Naive thymus-derived CD4-positive, alpha-beta T cell (primary cell): ENCODE data around the gene SPAG16. TPM values are rescaled to one million over a fixed set of nuclear protein-coding genes. Genes with fewer than 3 reads are reported as not detected.
"Not testable (repeated sequence)": the region's sequence is repeated elsewhere in the genome, so short reads cannot be mapped to it uniquely, and the experiment has no call there.

Source experiments
- ATAC-seq: fragments of 150-1000 bp; cut with Tn5 transposase; 2 replicates; pipeline ENCODE4 v1.10.0; 2021; ENCODE audit warnings: mild to moderate bottlenecking, moderate library complexity
- CTCF ChIA-PET: fragments of 350-600 bp; sonication (Branson Sonifier 250); formaldehyde crosslinking; loops from one replicate; lab custom pipeline; 2021; ENCODE audit warnings: antibody characterized with exemption; lab: Charles Lee
- POLR2A ChIA-PET: fragments of 350-600 bp; sonication (Branson Sonifier 250); formaldehyde crosslinking; loops from one replicate; lab custom pipeline; 2021; ENCODE audit warnings: antibody characterized with exemption, inconsistent platforms; lab: Charles Lee
- DNase-seq, 9 donors: peaks; one replicate each; pipeline versions ENCODE4 v3.0.0 to v3.0.0-alpha.2; 2020 to 2022; ENCODE audit warnings: mixed read lengths in 1 of 9
- H3K27ac ChIP-seq: one replicate; pipeline ENCODE4 v1.7.0; 2013; ENCODE audit warnings: mild to moderate bottlenecking, low read depth, low read length, moderate library complexity
- H3K27me3 ChIP-seq, 2 donors: one replicate each; pipeline ENCODE4 v1.7.0; 2013; ENCODE audit warnings: low read length in 2 of 2, mild to moderate bottlenecking in 2 of 2, moderate library complexity in 2 of 2; ENCODE audit not compliant: control insufficient read depth in 2 of 2, insufficient read depth in 2 of 2
- H3K36me3 ChIP-seq, 3 experiments: 1 replicate in 2 of 3; 2 replicates in 1 of 3; pipeline ENCODE4 v1.7.0; 2013; ENCODE audit warnings: low read length in 3 of 3, mild to moderate bottlenecking in 3 of 3, moderate library complexity in 1 of 3; ENCODE audit not compliant: insufficient read depth in 3 of 3, control insufficient read depth in 2 of 3
- H3K4me1 ChIP-seq, 2 donors: one replicate each; pipeline ENCODE4 v1.7.0; 2013; ENCODE audit warnings: low read length in 2 of 2, mild to moderate bottlenecking in 2 of 2, moderate library complexity in 1 of 2; ENCODE audit not compliant: control insufficient read depth in 2 of 2, insufficient read depth in 2 of 2
- H3K4me3 ChIP-seq: 2 replicates; pipeline ENCODE4 v1.7.0; 2013; ENCODE audit warnings: mild to moderate bottlenecking, low read length
- H3K9me3 ChIP-seq, 3 experiments: 1 replicate in 2 of 3; 2 replicates in 1 of 3; pipeline ENCODE4 v1.7.0; 2013; ENCODE audit warnings: low read length in 3 of 3; ENCODE audit not compliant: control insufficient read depth in 2 of 3
- H3K27ac Mint-ChIP-seq, 9 donors: one replicate each; pipeline ENCODE4 v1.8.0; 2020 to 2022; ENCODE audit warnings: mixed read lengths in 9 of 9, mild to moderate bottlenecking in 8 of 9, moderate library complexity in 5 of 9, inconsistent platforms in 2 of 9
- H3K27me3 Mint-ChIP-seq, 5 donors: one replicate each; pipeline ENCODE4 v1.8.0; 2021 to 2022; ENCODE audit warnings: mixed read lengths in 5 of 5, mild to moderate bottlenecking in 1 of 5
- H3K36me3 Mint-ChIP-seq, 5 donors: one replicate each; pipeline ENCODE4 v1.8.0; 2020 to 2022; ENCODE audit warnings: mixed read lengths in 5 of 5, mild to moderate bottlenecking in 3 of 5, inconsistent platforms in 1 of 5
- H3K4me1 Mint-ChIP-seq, 7 donors: one replicate each; pipeline ENCODE4 v1.8.0; 2020 to 2022; ENCODE audit warnings: mixed read lengths in 7 of 7, mild to moderate bottlenecking in 3 of 7, inconsistent platforms in 1 of 7
- H3K4me3 Mint-ChIP-seq, 10 donors: one replicate each; pipeline ENCODE4 v1.8.0; 2020 to 2022; ENCODE audit warnings: mild to moderate bottlenecking in 10 of 10, mixed read lengths in 10 of 10, moderate library complexity in 6 of 10, inconsistent platforms in 2 of 10
- H3K9me3 Mint-ChIP-seq, 11 donors: one replicate each; pipeline ENCODE4 v1.8.0; 2020 to 2022; ENCODE audit warnings: mixed read lengths in 11 of 11, mild to moderate bottlenecking in 4 of 11, inconsistent platforms in 1 of 11, moderate library complexity in 1 of 11
- intact Hi-C, 2 donors: fragments of 100-400 bp; cut with micrococcal nuclease; formaldehyde crosslinking; loops; one replicate each; pipeline ENCODE4 v1.15.1; 2023
- polyA plus RNA-seq, 2 donors: library from polyadenylated mRNA; unstranded; fragments of 300-500 nt; fragmentation: Illumina TruSeq; gene quantifications; one replicate each; pipeline ENCODE4 v1.2.3, GENCODE V29; 2021
- total RNA-seq, 6 experiments: library from RNA in 5 of 6; stranded (reverse) in 5 of 6; gene quantifications; 1 replicate in 5 of 6; 2 replicates in 1 of 6; pipeline ENCODE4 v1.2.3 and lab custom pipeline; 2021 to 2026

The SPAG16 gene
- total and polyA plus RNA-seq, 7 experiments from 2014 or later: 4.7 to 20.2 (median 7.4) TPM

DNA sequence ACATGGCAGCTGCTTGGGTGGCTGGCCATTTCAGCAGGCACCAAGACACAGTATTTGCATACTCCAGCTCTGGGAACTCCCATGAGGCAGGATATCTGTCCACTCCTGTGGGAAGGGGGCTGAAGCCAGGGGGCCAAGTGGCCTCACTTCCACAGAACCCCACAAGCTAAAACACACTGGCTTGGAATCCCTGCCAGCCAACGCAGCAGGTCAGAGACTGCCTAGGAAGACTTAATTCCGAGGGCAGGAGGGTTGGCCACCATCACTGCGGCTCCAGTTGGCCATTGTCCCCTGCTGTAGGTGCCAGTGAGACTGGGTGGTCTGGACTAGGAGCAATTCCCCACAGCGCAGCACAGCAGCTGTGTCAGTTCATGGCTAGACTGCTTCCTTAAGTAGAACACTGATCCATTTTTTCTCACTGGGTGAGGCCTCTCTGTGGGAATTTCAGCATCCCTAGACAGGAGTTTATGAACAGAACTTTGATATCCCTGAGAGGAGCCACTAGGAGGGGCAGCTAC lies 52.0 kb downstream of the SPAG16 start:
- H3K27ac ChIP-seq: no peak overlapping the region
- Mint-ChIP-seq H3K27me3 (no peaks in the 10 kb centered on the region), H3K27ac (no peak overlapping the region), H3K4me1 (no peaks in the 10 kb centered on the region), H3K4me3 (no peak overlapping the region), H3K9me3 (peaks cover 9 to 76% (median 41%) of the 10 kb centered on the region in 11 donors), H3K36me3 (peaks cover 0 to 12% (median under 1%) of the 10 kb centered on the region in 5 donors)
- POLR2A ChIA-PET: no interaction called here
- H3K4me3 ChIP-seq: no peak overlapping the region
- DNase-seq: no peak
- intact Hi-C loops: no loop called here
- H3K9me3 ChIP-seq: peaks cover 0 to 48% (median 0%) of the 10 kb centered on the region in 3 experiments
- no peaks in the 10 kb centered on the region for H3K36me3 ChIP-seq
- CTCF ChIA-PET: no interaction called here
- H3K4me1 ChIP-seq: no peaks in the 10 kb centered on the region
- H3K27me3 ChIP-seq: no peaks in the 10 kb centered on the region
- no peak for ATAC-seq

DNA sequence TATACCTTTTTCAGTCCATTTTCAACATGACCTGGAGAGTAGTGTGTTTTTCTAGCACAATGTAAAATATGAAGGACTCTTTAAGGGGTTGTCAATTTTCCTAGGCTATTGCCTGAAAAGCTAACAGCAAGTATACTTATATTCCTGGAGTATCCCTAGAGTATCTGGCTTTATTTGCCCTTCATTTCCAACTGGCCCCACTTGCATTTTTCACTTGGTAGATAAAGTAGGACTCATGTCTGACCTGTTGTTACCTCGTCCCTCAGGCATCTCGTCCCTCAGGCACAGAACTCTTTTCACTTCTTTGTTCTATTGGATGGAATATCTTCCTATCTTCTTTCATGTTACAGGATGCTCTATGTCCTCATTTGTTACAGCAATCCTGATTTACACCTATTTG lies 69.2 kb downstream of the SPAG16 start:
- DNase-seq (no peak), ATAC-seq (no peak)
- Mint-ChIP-seq H3K4me1 (no peaks in the 10 kb centered on the region), H3K36me3 (peaks cover 0 to 6% (median 0%) of the 10 kb centered on the region in 5 donors), H3K27ac (no peak overlapping the region), H3K4me3 (no peak overlapping the region), H3K9me3 (peaks cover 0 to 25% (median 9%) of the 10 kb centered on the region in 11 donors), H3K27me3 (no peaks in the 10 kb centered on the region)
- ChIA-PET CTCF (no interaction called here), POLR2A (no interaction called here)
- H3K4me3 ChIP-seq: no peak overlapping the region
- H3K9me3 ChIP-seq: no peaks in the 10 kb centered on the region
- intact Hi-C loops: no loop called here
- no peaks in the 10 kb centered on the region for H3K27me3 ChIP-seq
- H3K27ac ChIP-seq: no peak overlapping the region
- no peaks in the 10 kb centered on the region for H3K36me3 ChIP-seq
- no peaks in the 10 kb centered on the region for H3K4me1 ChIP-seq

DNA sequence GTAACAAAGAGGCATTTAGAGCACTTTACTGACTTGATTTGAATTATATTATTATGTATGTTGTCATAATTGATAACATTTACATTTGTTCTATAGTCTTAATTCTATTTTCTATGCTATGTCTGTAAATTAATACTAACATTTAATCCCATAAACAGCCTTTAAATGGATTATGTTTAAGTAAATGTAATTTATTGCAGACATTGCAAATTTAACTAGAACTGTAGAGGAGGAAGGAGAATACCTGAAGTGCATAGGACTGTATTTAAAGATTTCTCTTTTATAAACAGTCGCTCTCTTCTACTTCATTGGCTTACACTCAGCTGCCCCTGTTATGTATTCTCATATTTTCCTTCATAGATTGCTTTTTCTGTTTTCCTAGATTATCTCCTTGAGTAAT lies 92.4 kb downstream of the SPAG16 start:
- Histone ChIP-seq H3K27me3 (no peaks in the 10 kb centered on the region), H3K4me1 (no peaks in the 10 kb centered on the region), H3K36me3 (no peaks in the 10 kb centered on the region), H3K27ac (no peak overlapping the region), H3K4me3 (no peak overlapping the region), H3K9me3 (no peaks in the 10 kb centered on the region)
- Mint-ChIP-seq H3K9me3 (peaks cover 0 to 4% (median 0%) of the 10 kb centered on the region in 11 donors), H3K27me3 (no peaks in the 10 kb centered on the region), H3K27ac (no peak overlapping the region), H3K4me1 (no peaks in the 10 kb centered on the region), H3K4me3 (no peak overlapping the region), H3K36me3 (peaks cover 0 to 5% (median 0%) of the 10 kb centered on the region in 5 donors)
- DNase-seq (no peak), ATAC-seq (no peak)
- POLR2A ChIA-PET: no interaction called here
- CTCF ChIA-PET: no interaction called here
- intact Hi-C loops: no loop called here

DNA sequence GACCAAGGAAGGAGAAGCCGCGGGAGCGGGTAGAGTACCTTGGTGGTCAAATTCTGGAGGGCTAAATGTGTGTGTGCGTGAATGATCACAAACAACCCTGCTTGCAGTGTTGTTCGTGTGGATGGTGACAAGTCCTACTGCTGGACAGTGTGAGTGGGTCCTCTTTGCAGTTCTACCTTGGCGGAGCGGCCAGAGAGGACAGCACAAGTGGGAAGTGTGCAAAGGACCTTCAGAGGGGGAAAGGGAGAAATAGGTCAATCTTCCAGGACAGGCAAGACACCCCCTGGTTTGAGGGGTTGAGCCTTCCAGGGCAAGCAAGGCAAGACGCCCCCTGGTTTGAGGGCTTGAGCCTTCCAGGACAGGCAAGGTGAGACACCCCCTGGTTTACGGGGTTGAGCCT lies 122.8 kb downstream of the SPAG16 start:
- ATAC-seq, CTCF ChIA-PET, H3K9me3 Mint-ChIP-seq, H3K4me3 ChIP-seq, H3K4me1 Mint-ChIP-seq, H3K27me3 ChIP-seq, DNase-seq, H3K27ac Mint-ChIP-seq, H3K4me1 ChIP-seq, H3K36me3 ChIP-seq, H3K36me3 Mint-ChIP-seq, H3K4me3 Mint-ChIP-seq, H3K9me3 ChIP-seq, intact Hi-C loops, H3K27ac ChIP-seq, POLR2A ChIA-PET: not testable (repeated sequence)
- H3K27me3 Mint-ChIP-seq: peaks cover 0 to 18% (median 11%) of the 10 kb centered on the region in 5 donors

DNA sequence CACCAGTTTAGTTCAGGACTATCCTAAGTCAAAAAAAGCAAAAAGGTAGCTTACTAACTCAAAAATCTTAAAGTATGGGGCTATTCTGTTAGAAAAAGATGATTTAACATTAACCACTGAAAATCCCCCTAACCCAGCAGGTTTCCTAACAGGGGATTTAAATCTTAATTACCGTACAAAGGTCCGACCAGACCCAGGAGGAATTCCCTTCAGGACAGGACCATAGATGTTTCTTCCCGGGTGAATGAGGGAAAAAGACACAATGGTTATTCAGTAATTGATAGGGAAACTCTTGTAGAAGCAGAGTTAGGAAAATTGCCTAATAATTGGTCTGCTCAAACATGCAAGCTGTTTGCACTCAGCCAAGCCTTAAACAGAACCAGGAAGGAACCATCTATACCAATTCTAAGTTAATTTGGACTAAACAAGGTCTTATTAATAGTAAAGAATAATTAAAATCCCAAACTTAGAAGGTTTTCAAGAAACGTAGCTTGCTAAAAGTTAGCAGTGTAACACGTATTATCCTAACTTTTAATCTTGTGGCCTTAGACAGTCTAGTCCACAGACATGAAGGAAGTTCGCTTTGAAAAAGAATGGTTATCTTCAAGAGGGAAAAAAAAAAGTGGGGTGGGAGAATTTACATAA lies 124.3 kb downstream of the SPAG16 start:
- intact Hi-C loops, H3K36me3 ChIP-seq, H3K27ac ChIP-seq, H3K4me1 Mint-ChIP-seq, DNase-seq, H3K9me3 ChIP-seq, H3K4me1 ChIP-seq, H3K9me3 Mint-ChIP-seq, POLR2A ChIA-PET, H3K27ac Mint-ChIP-seq, H3K4me3 Mint-ChIP-seq, H3K27me3 ChIP-seq, H3K4me3 ChIP-seq, CTCF ChIA-PET, H3K36me3 Mint-ChIP-seq, ATAC-seq: not testable (repeated sequence)
- peaks cover 0 to 18% (median 11%) of the 10 kb centered on the region in 5 donors for H3K27me3 Mint-ChIP-seq

DNA sequence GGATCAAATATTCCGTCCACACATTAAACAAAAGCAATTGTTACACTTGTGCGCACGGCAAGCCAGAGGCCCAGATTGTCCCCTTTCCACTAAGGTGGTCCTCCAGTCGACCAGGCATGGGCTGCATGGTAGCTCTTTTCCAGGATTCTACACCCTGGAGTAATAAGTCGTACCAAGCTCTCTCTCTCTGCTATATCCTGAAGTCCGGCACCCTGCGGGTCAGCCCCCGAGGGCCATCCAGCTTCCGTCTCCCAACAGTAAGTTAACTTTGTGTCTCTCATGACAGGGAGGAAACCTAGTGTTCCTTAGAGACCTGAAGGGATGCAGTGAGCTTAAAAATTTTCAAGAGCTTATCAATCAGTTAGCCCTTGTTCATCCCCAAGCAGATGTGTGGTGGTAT lies 126.4 kb downstream of the SPAG16 start:
- H3K36me3 Mint-ChIP-seq, H3K36me3 ChIP-seq, POLR2A ChIA-PET, H3K4me1 Mint-ChIP-seq, CTCF ChIA-PET, H3K4me3 Mint-ChIP-seq, H3K27me3 ChIP-seq, H3K4me1 ChIP-seq, DNase-seq, H3K9me3 ChIP-seq, ATAC-seq, H3K27ac ChIP-seq, H3K27ac Mint-ChIP-seq, H3K4me3 ChIP-seq, intact Hi-C loops, H3K9me3 Mint-ChIP-seq: not testable (repeated sequence)
- peaks cover 0 to 15% (median 11%) of the 10 kb centered on the region in 5 donors for H3K27me3 Mint-ChIP-seq
